Thyroid gland (tissue), 4 donors: ENCODE measurements around the gene KLC3.

Source experiments
- POLR2A ChIP-seq, 2 donors: fragments of 450-650 bp; IDR thresholded peaks; one replicate each; pipeline ENCODE4 v1.6.1; 2017; ENCODE audit warnings: antibody characterized with exemption in 2 of 2, mild to moderate bottlenecking in 2 of 2, moderate library complexity in 1 of 2
- TF ChIP-seq, protein P1 (sequence below), 6 experiments: fragments of 200-600 bp in 3 of 6; fragments of 450-650 bp in 3 of 6; sonication (generic) in 3 of 6; IDR thresholded peaks; one replicate each; pipeline ENCODE4 v1.5.1; 2016 to 2019; ENCODE audit warnings: antibody characterized with exemption in 6 of 6, mild to moderate bottlenecking in 2 of 6, inconsistent platforms in 1 of 6, moderate library complexity in 1 of 6

DNA sequence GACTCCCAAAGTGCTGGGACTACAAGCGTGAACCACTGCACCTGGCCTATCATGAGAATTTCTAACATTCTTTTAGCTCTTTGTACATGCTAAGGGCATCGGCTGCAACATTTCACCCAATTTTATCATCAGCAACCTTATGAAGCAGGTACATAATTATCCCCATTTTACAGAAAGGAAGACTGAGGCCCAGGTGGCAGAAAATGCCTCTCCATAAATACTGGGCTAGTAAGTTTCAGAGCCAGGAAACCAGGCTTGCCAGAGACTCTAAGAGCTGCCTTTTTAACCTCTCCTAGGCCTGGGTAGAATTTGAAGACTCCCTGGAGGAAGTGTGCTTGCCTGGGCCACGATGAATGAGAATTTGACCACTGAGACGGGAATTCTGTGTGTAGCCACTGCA, 27.6 kb downstream of the KLC3 start:
- TF ChIP-seq, protein P1, sequence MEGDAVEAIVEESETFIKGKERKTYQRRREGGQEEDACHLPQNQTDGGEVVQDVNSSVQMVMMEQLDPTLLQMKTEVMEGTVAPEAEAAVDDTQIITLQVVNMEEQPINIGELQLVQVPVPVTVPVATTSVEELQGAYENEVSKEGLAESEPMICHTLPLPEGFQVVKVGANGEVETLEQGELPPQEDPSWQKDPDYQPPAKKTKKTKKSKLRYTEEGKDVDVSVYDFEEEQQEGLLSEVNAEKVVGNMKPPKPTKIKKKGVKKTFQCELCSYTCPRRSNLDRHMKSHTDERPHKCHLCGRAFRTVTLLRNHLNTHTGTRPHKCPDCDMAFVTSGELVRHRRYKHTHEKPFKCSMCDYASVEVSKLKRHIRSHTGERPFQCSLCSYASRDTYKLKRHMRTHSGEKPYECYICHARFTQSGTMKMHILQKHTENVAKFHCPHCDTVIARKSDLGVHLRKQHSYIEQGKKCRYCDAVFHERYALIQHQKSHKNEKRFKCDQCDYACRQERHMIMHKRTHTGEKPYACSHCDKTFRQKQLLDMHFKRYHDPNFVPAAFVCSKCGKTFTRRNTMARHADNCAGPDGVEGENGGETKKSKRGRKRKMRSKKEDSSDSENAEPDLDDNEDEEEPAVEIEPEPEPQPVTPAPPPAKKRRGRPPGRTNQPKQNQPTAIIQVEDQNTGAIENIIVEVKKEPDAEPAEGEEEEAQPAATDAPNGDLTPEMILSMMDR (IDR thresholded peaks at IDR 0.05) = no peak
- no peak for TF ChIP-seq POLR2A (IDR thresholded peaks at IDR 0.05)
